Inflammatory macrophage treated with lipopolysaccharide for 4 hours (primary cell): ENCODE measurements around the gene NRXN3.
"Not testable (repeated sequence)": the region's sequence is repeated elsewhere in the genome, so short reads cannot be mapped to it uniquely, and the experiment has no call there.

ENCODE experiments used
- DNase-seq: peaks from one replicate; pipeline ENCODE4 v3.0.0-alpha.2; 2020

NRXN3 gene

GRCh38 chr14:79729731-79730130 is 1559.6 kb downstream of the NRXN3 start:
- DNase-seq: no peak

DNA sequence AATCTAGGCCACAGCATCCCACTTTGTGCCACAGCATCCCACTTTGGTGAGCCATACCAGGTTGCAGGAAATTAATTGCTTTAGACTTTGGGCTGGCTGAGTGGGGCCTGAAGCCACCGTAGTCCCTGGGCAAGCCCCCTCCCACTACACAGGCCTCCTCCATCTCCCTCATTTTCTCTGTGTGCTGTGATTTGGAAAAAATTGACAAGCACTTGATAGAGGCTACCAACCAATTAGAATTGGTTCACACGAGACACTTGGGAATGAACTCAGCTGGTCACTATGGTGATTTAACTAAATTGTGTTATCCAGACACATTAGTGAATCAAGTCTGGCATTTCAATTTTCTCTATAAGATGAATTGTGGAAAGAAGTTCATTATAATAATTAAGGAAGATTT is 1560.0 kb downstream of the NRXN3 start:
- no peak for DNase-seq

- DNase-seq: no peak
These were observed 1560.8 kb downstream of the NRXN3 start for GRCh38 chr14:79730953-79731352.

- no peak for DNase-seq
These were observed 1562.9 kb downstream of the NRXN3 start for GRCh38 chr14:79732911-79733655.

DNA sequence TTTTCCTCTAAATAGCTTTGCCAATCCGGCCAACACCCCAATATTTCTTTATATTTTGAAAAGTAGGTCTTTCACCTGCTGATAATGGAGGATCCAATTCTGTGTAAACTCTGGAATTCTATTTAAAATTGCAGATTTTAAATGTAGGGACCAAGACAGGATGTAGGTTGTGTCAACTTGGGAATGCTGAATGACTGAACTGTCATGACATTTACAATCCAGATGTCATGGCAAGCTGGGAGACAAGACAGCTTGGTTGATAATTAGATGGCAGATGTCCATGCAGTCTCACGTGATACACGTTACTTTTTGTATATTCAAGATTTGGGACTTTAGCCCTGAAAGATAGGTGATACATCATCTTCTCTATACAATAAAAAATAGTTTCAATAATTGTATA is 1564.0 kb downstream of the NRXN3 start:
- no peak for DNase-seq

GRCh38 chr14:79734656-79735055 is 1564.5 kb downstream of the NRXN3 start:
- no peak for DNase-seq

GRCh38 chr14:79735121-79735520 is 1564.9 kb downstream of the NRXN3 start:
- no peak for DNase-seq

DNA sequence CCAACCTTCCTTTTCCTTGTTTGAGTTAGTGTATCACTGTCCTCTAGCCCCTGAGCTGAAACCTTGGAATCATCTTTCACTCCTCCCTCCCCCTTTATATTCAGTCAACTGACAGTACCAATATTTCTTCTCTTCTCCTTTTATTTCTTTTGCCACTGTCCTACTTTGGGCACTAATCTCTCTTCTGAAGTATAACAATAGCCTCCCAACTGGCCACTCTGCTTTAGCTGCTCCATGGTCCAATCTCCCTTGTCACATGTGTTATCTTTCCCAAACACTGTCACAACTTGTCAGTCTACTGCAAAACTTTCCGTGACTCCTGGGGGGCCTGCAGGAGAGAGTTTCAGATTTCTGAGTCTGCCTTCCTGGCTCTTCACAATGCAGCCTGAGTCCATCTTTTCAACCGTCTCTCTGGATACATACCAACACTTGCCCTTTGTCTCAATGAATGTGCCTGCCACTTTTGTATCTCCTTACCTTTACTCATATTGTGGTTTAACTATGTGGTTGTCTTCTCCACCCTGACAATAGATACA is 1570.0 kb downstream of the NRXN3 start:
- no peak for DNase-seq

DNA sequence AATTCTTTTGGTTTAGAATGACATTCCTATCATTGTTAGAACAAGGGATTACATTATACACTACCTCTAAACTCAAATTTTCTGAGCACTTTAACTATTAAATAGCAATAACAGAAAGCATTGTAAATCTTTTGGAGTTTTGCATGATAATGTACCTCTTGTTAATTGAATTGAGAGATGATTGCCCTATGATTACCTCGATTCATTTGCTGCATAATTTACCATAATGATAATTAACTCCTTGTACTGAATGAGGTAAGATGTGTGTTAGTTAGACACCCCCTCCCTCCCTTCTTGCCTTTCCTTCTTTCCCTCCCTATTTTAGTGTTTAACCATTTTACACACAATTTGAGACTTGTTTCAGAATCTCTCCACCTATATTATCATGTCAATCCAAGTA is 1572.0 kb downstream of the NRXN3 start:
- no peak for DNase-seq

DNA sequence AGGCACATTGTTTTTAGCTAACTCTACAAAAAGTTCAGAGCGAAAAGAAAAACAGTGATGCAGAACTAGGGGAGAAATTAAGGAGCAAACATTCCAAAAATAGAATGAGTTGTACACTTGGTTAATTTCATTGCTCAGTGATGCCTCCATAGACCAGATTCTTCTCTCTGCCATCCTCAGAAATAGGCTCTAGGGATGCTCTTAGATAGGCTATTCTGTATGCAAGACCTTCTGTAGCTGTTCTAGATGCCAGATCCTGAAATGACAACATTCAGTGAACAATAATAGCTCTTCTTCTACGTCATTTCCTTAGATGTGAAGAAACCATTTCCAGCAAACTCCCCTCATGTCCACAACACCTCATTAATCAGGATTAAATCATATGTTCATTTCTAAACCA is 1574.9 kb downstream of the NRXN3 start:
- DNase-seq: no peak

DNA sequence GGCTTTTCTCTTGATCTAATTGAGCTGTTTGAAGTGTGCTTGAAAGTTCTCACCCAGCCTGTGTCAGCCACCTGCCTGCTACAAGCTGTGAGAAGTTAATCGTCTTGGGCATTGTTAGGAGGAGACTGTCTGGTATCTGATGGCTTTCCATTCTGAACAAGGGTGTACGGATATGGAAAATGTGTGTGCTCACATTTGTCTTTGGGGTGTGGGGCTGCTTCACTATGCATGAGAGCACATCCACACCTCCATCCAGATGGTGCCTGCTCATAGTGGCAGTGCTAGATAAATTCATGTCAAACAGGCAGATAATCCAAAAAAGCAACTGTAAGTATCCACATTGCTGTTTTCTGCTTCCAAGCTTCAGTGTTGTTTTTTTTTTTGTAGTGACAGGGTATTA is 1578.9 kb downstream of the NRXN3 start:
- DNase-seq: no peak

DNA sequence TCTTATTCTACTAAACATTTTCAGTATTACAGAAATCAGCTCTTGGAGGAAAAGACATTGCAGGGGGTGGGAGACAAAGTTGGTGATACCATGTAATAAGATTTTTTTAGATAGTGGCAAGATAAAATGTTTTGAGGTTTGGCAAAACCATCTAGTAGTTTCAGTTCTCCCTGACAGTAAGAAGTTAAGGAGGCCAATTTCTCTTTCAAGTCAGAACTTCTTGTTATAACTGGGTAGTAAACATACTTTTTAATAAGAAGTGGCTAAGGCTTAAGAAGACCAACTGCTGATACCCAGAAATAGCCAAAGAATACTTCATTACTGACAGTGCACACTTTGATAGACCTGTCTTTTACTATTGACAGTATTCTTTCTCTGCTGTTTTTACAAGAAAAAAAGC is 1588.8 kb downstream of the NRXN3 start:
- no peak for DNase-seq

- DNase-seq: no peak
These were observed 1594.2 kb downstream of the NRXN3 start for GRCh38 chr14:79764323-79764722.

DNA sequence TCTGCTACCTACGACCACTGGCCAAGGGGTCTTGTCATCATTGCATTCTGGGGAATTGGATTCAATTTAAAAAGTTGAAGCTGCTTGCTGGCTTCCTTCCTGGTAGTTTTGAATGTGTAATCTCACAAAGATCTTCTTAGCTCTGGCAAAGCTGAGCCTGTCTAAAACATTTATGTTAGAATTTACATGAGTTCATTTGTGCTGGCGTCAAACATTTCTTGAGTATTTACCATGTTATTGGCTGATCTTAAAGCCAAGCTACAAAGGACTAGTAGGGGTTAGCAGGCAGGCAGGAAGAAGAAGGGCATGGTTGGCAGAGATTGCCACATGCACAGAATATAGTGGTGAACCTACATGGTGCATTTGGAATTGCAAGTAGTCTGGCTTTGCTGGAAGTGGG is 1596.3 kb downstream of the NRXN3 start:
- DNase-seq: no peak

DNA sequence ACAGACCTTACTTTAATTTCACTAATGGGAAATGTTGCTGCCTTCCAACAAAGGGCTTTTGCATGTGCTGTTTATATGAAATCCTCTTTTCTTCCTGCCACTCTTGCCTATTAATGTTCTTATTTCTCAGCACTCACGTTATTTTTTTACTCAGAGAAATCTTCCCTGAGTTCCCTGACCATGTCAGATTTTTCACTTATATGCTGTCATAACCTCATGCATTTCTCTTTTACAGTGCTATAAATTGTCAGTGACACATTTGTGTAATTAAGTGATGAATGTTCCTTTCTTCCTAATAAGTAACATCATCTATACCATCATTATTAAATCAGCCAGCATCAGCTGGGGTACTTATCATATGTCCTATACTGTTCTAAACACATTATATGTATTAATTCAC is 1597.1 kb downstream of the NRXN3 start:
- no peak for DNase-seq

DNA sequence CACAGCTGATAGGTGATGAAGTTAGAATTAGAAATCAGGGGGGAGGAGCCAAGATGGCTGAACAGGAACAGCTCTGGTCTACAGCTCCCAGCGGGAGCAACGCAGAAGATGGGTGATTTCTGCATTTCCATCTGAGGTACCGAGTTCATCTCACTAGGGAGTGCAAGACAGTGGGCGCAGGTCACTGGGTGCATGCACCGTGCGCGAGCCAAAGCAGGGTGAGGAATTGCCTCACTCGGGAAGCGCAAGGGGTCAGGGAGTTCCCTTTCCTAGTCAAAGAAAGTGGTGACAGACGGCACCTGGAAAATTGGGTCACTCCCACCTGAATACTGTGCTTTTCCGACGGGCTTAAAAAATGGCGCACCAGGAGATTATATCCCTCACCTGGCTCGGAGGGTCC is 1597.5 kb downstream of the NRXN3 start:
- not testable (repeated sequence) for DNase-seq

DNA sequence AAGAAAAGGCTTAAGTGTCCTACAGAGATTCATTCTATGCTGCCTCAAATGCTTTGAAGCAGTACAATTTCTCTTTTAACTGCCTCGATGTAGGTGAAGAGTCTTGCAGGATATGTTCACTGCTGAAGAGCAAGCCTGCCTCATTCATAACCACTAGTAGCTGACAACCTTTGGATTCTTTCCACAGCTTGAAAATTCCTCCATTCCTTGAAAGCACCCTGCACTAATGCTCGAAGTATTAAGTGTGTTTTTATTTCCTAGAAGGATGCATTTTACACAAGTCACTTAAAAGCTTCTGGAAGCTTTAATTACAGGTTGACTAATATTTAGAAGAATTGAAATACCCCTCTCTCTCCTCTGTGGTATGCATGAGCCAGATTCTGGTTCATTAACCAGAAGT is 1611.7 kb downstream of the NRXN3 start:
- DNase-seq: no peak

GRCh38 chr14:79783041-79783440 is 1612.9 kb downstream of the NRXN3 start:
- no peak for DNase-seq

DNA sequence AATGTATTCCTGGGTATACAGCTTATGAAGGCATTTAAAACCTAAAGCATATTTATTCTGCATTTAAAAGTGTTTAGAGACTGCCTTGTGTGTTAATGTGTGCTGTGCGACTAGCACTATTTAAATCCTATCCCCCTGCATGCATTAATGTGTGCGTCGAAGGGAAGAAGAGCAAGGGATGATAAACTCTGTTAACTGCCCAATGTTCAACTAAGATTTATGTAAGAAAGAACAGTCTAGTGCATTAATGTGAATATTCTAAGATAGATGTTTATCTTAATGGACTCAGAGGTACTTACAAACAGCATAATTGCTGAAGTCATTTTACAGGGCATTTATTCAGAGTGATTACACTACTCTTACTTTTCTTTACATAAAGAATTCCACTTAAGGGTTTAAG is 1616.3 kb downstream of the NRXN3 start:
- DNase-seq: no peak

DNA sequence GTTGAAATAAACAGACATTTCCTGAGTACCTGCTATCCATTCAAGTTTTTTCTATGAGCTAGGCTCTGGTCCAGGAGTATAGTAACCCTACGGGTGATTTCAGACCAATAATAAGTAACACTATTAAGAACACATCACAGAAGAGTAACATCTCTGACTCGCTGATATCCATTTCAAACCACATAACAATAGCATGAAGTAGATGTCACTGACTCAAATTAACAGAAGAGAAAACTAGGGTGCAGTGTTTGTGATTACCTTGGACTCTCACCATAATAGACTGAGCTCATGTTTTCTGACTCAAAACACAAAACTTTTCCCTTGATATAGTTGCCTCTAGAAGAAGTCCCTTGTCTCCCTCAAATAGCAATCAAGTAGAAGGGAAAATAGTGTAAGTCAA is 1618.2 kb downstream of the NRXN3 start:
- no peak for DNase-seq

- DNase-seq: no peak
These were observed 1621.0 kb downstream of the NRXN3 start for GRCh38 chr14:79791055-79791732.

DNA sequence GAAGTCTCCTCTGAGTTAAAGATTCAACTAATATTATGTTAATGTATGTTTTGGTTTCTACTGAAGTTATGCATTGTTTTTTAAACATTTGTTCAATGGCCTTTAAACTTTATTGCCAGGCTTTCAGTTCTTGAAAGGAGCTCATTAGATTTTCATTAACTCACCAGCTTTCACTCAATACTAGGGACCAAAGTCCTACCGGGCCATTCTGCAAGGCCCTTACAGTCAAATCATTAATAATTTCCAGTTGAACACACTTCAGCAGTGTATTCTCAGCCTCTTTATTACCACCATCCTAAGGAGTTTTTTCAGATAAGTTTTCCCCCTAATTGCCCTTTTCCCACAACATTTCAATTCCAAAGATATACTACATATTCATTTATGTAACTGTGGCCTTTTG is 1631.9 kb downstream of the NRXN3 start:
- DNase-seq: no peak

- no peak for DNase-seq
These were observed 1635.5 kb downstream of the NRXN3 start for GRCh38 chr14:79805636-79806035.

DNA sequence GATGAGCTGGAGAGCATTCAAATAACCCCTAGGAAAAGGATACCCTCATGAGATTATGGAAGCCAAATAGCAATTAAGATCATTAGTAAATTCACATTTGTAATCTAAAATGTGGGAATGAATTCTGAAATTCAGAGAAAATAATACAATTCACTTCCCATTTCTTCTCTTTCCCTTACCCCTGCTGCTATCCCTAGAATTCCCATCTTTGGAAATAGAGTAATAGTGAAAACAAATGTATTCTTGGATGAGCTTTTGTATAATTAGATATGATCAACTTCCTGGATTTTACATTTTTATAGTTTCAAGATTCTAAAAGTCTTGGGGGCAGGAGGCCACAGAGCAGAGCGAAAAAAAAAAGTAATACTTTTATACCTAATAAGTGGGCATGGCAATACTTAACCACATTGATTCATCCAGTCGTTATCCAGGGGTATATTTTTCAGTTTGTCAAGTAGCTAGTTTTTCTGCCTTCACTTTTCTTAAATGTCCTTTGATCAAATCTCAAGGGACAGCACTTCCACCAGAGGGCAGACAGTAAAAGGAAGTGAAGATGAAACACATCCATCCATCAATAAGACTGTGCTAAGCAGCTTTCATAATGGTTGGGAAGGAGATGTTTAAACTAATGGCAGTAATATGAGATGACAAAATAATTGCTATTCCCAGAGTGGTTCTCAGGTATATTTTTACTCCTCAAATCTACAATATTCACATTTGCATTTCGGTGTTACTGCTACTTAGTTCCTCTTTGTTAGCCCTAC is 1639.9 kb downstream of the NRXN3 start:
- DNase-seq: no peak
